ENCODE measurements around the gene BCLAF1. TPM values are rescaled to one million over a fixed set of nuclear protein-coding genes. Genes with fewer than 3 reads are reported as not detected.

The BCLAF1 gene
- total RNA-seq, 4 donors from 2014 or later = 88.7 to 495 (median 174) TPM

- no peak overlapping the region for H3K4me3 ChIP-seq
- peaks cover 0 to 74% (median 35%) of the 10 kb centered on the region in 4 donors for H3K36me3 ChIP-seq
- intact Hi-C loops (cut with DNase I; ENCODE audit: low total_unique reads) = no loop called here
- TF ChIP-seq POLR2AphosphoS5 (IDR thresholded peaks at IDR 0.05) (no peak), POLR2A (IDR thresholded peaks at IDR 0.05) (no peak), CTCF (IDR thresholded peaks at IDR 0.05) (no peak), EP300 (IDR thresholded peaks at IDR 0.05; ENCODE audit: low read depth) (no peak)
- DNase-seq = no peak
- 69 to 90% methylated on average over 1 of the region's 1 CpG for WGBS, 2 donors (ENCODE audit: low coverage in 1 of 2)
- H3K27ac ChIP-seq = no peak overlapping the region
- H3K9me3 ChIP-seq = no peaks in the 10 kb centered on the region
- H3K4me1 ChIP-seq = no peaks in the 10 kb centered on the region
- no peaks in the 10 kb centered on the region for H3K27me3 ChIP-seq
- in situ Hi-C loops (cut with MboI; ENCODE audit: low pct_ligation_motif_present in 1 of 4, low pct_unique_long_range_greater_than_20kb in 1 of 4, low sequenced_read_pairs in 3 of 4) = no loop called here
Measured at GRCh38 chr6:136274062-136274461, 15.6 kb downstream of the BCLAF1 start.

- H3K27me3 ChIP-seq = no peaks in the 10 kb centered on the region
- WGBS, 2 donors (ENCODE audit: low coverage in 1 of 2) = 89 to 100% methylated on average over 1 of the region's 1 CpG
- H3K27ac ChIP-seq = no peak overlapping the region
- no peak for DNase-seq
- H3K9me3 ChIP-seq = no peaks in the 10 kb centered on the region
- H3K4me1 ChIP-seq = no peaks in the 10 kb centered on the region
- H3K36me3 ChIP-seq = peaks cover 0 to 80% (median 39%) of the 10 kb centered on the region in 4 donors
- no peak overlapping the region for H3K4me3 ChIP-seq
- intact Hi-C loops (cut with DNase I; ENCODE audit: low total_unique reads) = no loop called here
- in situ Hi-C loops (cut with MboI; ENCODE audit: low pct_ligation_motif_present in 1 of 4, low pct_unique_long_range_greater_than_20kb in 1 of 4, low sequenced_read_pairs in 3 of 4) = no loop called here
- no peak for TF ChIP-seq EP300 (IDR thresholded peaks at IDR 0.05; ENCODE audit: low read depth)
- TF ChIP-seq POLR2AphosphoS5 (IDR thresholded peaks at IDR 0.05) = no peak
- no peak for TF ChIP-seq POLR2A (IDR thresholded peaks at IDR 0.05)
- no peak for TF ChIP-seq CTCF (IDR thresholded peaks at IDR 0.05)
Measured at GRCh38 chr6:136265101-136265500, 24.5 kb downstream of the BCLAF1 start.

GRCh38 chr6:136262940-136263339 is 26.7 kb downstream of the BCLAF1 start:
- no peak for DNase-seq
- in situ Hi-C loops (cut with MboI; ENCODE audit: low pct_ligation_motif_present in 1 of 4, low pct_unique_long_range_greater_than_20kb in 1 of 4, low sequenced_read_pairs in 3 of 4) (no loop called here), intact Hi-C loops (cut with DNase I; ENCODE audit: low total_unique reads) (no loop called here)
- Histone ChIP-seq H3K4me1 (no peaks in the 10 kb centered on the region), H3K36me3 (peaks cover 0 to 77% (median 36%) of the 10 kb centered on the region in 4 donors), H3K9me3 (no peaks in the 10 kb centered on the region), H3K27ac (no peak overlapping the region), H3K4me3 (no peak overlapping the region), H3K27me3 (no peaks in the 10 kb centered on the region)
- WGBS, 2 donors (ENCODE audit: low coverage in 1 of 2) = 93 to 100% methylated on average over 1 of the region's 1 CpG
- no peak for TF ChIP-seq POLR2A (IDR thresholded peaks at IDR 0.05)
- no peak for TF ChIP-seq POLR2AphosphoS5 (IDR thresholded peaks at IDR 0.05)
- TF ChIP-seq EP300 (IDR thresholded peaks at IDR 0.05; ENCODE audit: low read depth) = no peak
- no peak for TF ChIP-seq CTCF (IDR thresholded peaks at IDR 0.05)

GRCh38 chr6:136254851-136255466 is 34.7 kb downstream of the BCLAF1 start:
- H3K4me1 ChIP-seq = peaks cover 4 to 13% (median 7%) of the 10 kb centered on the region in 4 donors
- no peaks in the 10 kb centered on the region for H3K9me3 ChIP-seq
- DNase-seq = no peak
- TF ChIP-seq EP300 (IDR thresholded peaks at IDR 0.05; ENCODE audit: low read depth) (no peak), CTCF (IDR thresholded peaks at IDR 0.05) (no peak), POLR2AphosphoS5 (IDR thresholded peaks at IDR 0.05) (no peak)
- H3K36me3 ChIP-seq = peaks cover 0 to 38% (median 11%) of the 10 kb centered on the region in 4 donors
- H3K27ac ChIP-seq = no peak overlapping the region
- H3K27me3 ChIP-seq = no peaks in the 10 kb centered on the region
- intact Hi-C loops (cut with DNase I; ENCODE audit: low total_unique reads) = no loop called here
- H3K4me3 ChIP-seq = no peak overlapping the region
- in situ Hi-C loops (cut with MboI; ENCODE audit: low pct_ligation_motif_present in 1 of 4, low pct_unique_long_range_greater_than_20kb in 1 of 4, low sequenced_read_pairs in 3 of 4) = no loop called here
